Panc1 (cell line): Measurements from ENCODE around the gene SELENOS. TPM values are rescaled to one million over a fixed set of nuclear protein-coding genes. Genes with fewer than 3 reads are reported as not detected.

Experiments
- ATAC-seq: fragments of 200-7000 bp; cut with Tn5 transposase; 2 replicates; pipeline ENCODE4 v1.9.1; 2020; ENCODE audit warnings: mild to moderate bottlenecking, moderate library complexity
- BruUV-seq: library from RNA; stranded (reverse); fragments of 400-500 nt; replicated peaks from 2 replicates; lab custom pipeline; 2021; lab: Mats Ljungman, UMichigan
- CTCF ChIA-PET: fragments of 300-600 bp; sonication (Branson Sonifier 250); formaldehyde crosslinking; loops from one replicate; lab custom pipeline; 2022; ENCODE audit warnings: antibody characterized with exemption; lab: Charles Lee
- POLR2A ChIA-PET: fragments of 300-600 bp; sonication (Branson Sonifier 250); formaldehyde crosslinking; loops from one replicate; lab custom pipeline; 2022; ENCODE audit warnings: antibody characterized with exemption; lab: Charles Lee
- DNase-seq: peaks from one replicate; pipeline ENCODE4 v3.0.0-alpha.2; 2010; ENCODE audit warnings: low read depth, low spot score
- H3K27ac ChIP-seq: 2 replicates; pipeline ENCODE4 v1.5.1; 2011; ENCODE audit warnings: mild to moderate bottlenecking, low read length, inconsistent platforms
- H3K27me3 ChIP-seq: fragments of 200-500 bp; sonication (Bioruptor generic); 2 replicates; pipeline ENCODE4 v1.6.0; 2014; ENCODE audit warnings: low read length, inconsistent platforms; ENCODE audit not compliant: control insufficient read depth, insufficient read depth
- H3K36me3 ChIP-seq: fragments of 200-500 bp; sonication (Bioruptor generic); 2 replicates; pipeline ENCODE4 v1.5.1; 2014; ENCODE audit warnings: inconsistent platforms, mild to moderate bottlenecking, low read length, moderate library complexity; ENCODE audit not compliant: control insufficient read depth, insufficient read depth
- H3K4me1 ChIP-seq: 2 replicates; pipeline ENCODE4 v1.5.1; 2011; ENCODE audit warnings: inconsistent platforms, mild to moderate bottlenecking, low read length, moderate library complexity; ENCODE audit not compliant: control insufficient read depth, insufficient read depth
- H3K4me3 ChIP-seq, 2 experiments: 2 replicates each; pipeline ENCODE4 v1.5.1; 2011 to 2012; ENCODE audit warnings: low read depth in 2 of 2, low read length in 2 of 2, mild to moderate bottlenecking in 2 of 2, inconsistent platforms in 1 of 2, moderate library complexity in 1 of 2
- H3K9me3 ChIP-seq: fragments of 200-500 bp; sonication (Bioruptor generic); 2 replicates; pipeline ENCODE4 v1.5.1; 2014; ENCODE audit warnings: low read depth, mild to moderate bottlenecking, inconsistent platforms, low read length, moderate library complexity; ENCODE audit not compliant: control insufficient read depth, insufficient read depth
- POLR2AphosphoS5 ChIP-seq: IDR thresholded peaks from 2 replicates; pipeline ENCODE4 v1.6.1; 2012; ENCODE audit warnings: mild to moderate bottlenecking, low read depth, low read length, moderate library complexity
- SIN3A ChIP-seq: IDR thresholded peaks from 2 replicates; pipeline ENCODE4 v1.6.1; 2012; ENCODE audit warnings: low read depth, mild to moderate bottlenecking, low read length, moderate library complexity, borderline replicate concordance; ENCODE audit not compliant: insufficient read depth
- TCF7L2 ChIP-seq: IDR thresholded peaks from 2 replicates; pipeline ENCODE4 v1.6.1; 2011; ENCODE audit warnings: mild to moderate bottlenecking, low read depth, low read length, inconsistent platforms
- in situ Hi-C: cut with HindIII; loops from 2 replicates; pipeline ENCODE4 v1.10.0; 2016; ENCODE audit warnings: low sequenced_read_pairs, low pct_unique_long_range_greater_than_20kb
- intact Hi-C: fragments of 100-400 bp; cut with micrococcal nuclease; formaldehyde crosslinking; loops from one replicate; pipeline ENCODE4 v1.10.0; 2022; ENCODE audit not compliant: unreplicated experiment
- total RNA-seq: library from RNA; stranded (reverse); gene quantifications from one replicate; pipeline ENCODE4 v1.2.1, GENCODE V29; 2021; ENCODE audit not compliant: unreplicated experiment
- TF ChIP-seq, protein P1 (sequence below), 2 experiments: IDR thresholded peaks; 2 replicates each; pipeline ENCODE4 v1.6.1; 2011 to 2012; ENCODE audit warnings: low read depth in 2 of 2, control low read depth in 1 of 2, low read length in 1 of 2, mild to moderate bottlenecking in 1 of 2, moderate library complexity in 1 of 2; ENCODE audit not compliant: insufficient read depth in 1 of 2
- TF ChIP-seq, protein P2 (sequence below): fragments of 450-650 bp; IDR thresholded peaks from 2 replicates; pipeline ENCODE4 v1.5.1; 2017; ENCODE audit warnings: mild to moderate bottlenecking

Gene SELENOS
- total RNA-seq, 1 experiment from 2014 or later: 74.9 TPM

GRCh38 chr15:101322016-101322695 is 44.9 kb upstream of the SELENOS start:
- BruUV-seq: no TSS peak
- no peak for ATAC-seq
- CTCF ChIA-PET: no interaction called here
- TF ChIP-seq TCF7L2 (no peak), POLR2AphosphoS5 (no peak), SIN3A (no peak)
- TF ChIP-seq, protein P1, sequence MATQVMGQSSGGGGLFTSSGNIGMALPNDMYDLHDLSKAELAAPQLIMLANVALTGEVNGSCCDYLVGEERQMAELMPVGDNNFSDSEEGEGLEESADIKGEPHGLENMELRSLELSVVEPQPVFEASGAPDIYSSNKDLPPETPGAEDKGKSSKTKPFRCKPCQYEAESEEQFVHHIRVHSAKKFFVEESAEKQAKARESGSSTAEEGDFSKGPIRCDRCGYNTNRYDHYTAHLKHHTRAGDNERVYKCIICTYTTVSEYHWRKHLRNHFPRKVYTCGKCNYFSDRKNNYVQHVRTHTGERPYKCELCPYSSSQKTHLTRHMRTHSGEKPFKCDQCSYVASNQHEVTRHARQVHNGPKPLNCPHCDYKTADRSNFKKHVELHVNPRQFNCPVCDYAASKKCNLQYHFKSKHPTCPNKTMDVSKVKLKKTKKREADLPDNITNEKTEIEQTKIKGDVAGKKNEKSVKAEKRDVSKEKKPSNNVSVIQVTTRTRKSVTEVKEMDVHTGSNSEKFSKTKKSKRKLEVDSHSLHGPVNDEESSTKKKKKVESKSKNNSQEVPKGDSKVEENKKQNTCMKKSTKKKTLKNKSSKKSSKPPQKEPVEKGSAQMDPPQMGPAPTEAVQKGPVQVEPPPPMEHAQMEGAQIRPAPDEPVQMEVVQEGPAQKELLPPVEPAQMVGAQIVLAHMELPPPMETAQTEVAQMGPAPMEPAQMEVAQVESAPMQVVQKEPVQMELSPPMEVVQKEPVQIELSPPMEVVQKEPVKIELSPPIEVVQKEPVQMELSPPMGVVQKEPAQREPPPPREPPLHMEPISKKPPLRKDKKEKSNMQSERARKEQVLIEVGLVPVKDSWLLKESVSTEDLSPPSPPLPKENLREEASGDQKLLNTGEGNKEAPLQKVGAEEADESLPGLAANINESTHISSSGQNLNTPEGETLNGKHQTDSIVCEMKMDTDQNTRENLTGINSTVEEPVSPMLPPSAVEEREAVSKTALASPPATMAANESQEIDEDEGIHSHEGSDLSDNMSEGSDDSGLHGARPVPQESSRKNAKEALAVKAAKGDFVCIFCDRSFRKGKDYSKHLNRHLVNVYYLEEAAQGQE (IDR thresholded peaks at IDR 0.05; ENCODE audit: insufficient read depth in 1 of 2, low read depth in 2 of 2, low read length in 1 of 2): no peak
- TF ChIP-seq, protein P2, sequence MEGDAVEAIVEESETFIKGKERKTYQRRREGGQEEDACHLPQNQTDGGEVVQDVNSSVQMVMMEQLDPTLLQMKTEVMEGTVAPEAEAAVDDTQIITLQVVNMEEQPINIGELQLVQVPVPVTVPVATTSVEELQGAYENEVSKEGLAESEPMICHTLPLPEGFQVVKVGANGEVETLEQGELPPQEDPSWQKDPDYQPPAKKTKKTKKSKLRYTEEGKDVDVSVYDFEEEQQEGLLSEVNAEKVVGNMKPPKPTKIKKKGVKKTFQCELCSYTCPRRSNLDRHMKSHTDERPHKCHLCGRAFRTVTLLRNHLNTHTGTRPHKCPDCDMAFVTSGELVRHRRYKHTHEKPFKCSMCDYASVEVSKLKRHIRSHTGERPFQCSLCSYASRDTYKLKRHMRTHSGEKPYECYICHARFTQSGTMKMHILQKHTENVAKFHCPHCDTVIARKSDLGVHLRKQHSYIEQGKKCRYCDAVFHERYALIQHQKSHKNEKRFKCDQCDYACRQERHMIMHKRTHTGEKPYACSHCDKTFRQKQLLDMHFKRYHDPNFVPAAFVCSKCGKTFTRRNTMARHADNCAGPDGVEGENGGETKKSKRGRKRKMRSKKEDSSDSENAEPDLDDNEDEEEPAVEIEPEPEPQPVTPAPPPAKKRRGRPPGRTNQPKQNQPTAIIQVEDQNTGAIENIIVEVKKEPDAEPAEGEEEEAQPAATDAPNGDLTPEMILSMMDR: no peak
- Histone ChIP-seq H3K4me3 (no peak overlapping the region), H3K9me3 (no peaks in the 10 kb centered on the region), H3K27me3 (no peaks in the 10 kb centered on the region), H3K27ac (no peak overlapping the region), H3K36me3 (no peaks in the 10 kb centered on the region), H3K4me1 (no peaks in the 10 kb centered on the region)
- DNase-seq: no peak
- POLR2A ChIA-PET: no interaction called here
- in situ Hi-C loops (no loop called here), intact Hi-C loops (no loop called here)

DNA sequence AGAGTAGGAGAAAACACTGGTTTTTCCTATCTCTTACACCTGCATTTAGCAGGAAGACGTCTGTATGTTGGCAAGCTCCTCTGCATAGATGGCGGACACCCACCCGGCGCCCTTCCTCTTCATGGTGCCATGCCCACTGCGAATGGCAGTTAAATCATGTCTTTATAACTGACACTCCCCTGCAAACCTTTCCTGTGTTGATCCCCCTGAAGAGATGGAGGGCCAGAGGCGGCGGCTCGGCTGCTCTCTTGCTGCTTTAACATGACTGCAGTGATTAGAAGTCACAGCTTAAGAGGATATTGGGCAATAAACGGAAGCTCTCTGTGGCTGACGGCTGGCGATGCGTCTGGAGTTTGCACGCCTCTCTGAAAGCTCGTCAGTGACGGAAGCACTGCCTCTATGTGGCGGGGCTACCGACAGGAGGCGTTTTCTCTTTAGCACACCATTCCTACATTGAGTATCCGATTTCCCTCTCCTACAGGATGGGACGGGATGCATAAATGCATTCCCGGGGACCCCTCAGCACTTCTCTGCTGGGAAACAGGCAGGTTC is 43.3 kb upstream of the SELENOS start:
- Histone ChIP-seq H3K27ac (no peak overlapping the region), H3K27me3 (no peaks in the 10 kb centered on the region), H3K9me3 (no peaks in the 10 kb centered on the region), H3K4me1 (no peaks in the 10 kb centered on the region), H3K4me3 (no peak overlapping the region), H3K36me3 (no peaks in the 10 kb centered on the region)
- ATAC-seq: no peak
- TF ChIP-seq POLR2AphosphoS5 (no peak), SIN3A (no peak), TCF7L2 (no peak)
- TF ChIP-seq, protein P1 (IDR thresholded peaks at IDR 0.05; ENCODE audit: insufficient read depth in 1 of 2, low read depth in 2 of 2, low read length in 1 of 2): no peak
- TF ChIP-seq, protein P2: no peak
- CTCF ChIA-PET: no interaction called here
- intact Hi-C loops (no loop called here), in situ Hi-C loops (no loop called here)
- no peak for DNase-seq
- BruUV-seq: no TSS peak
- POLR2A ChIA-PET: no interaction called here
